ENCODE measurements around the gene SH3BGRL3. TPM values are rescaled to one million over a fixed set of nuclear protein-coding genes. Genes with fewer than 3 reads are reported as not detected.
"Not testable (repeated sequence)": the region's sequence is repeated elsewhere in the genome, so short reads cannot be mapped to it uniquely, and the experiment has no call there.

The SH3BGRL3 gene
- total RNA-seq, 1 donor from 2014 or later: 258 TPM

DNA sequence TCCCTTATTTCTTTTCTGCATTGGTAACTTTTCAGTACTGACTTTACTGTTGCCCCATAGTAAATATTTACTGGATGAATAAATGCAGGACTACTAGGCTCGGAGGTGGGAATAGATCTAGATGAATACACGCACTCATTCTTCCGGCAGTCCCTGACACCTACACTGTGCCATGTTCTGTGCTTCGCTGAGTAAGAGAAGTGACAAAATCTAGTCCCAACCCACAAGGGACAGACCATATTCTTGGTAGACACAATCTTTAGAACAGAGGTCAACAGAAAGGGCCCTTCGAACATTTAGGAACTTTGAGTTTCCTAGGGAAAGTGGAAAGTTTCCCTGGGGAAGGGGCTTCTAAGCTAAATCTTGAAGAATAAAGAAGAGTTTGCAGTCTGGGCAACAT lies 34.6 kb downstream of the SH3BGRL3 start:
- DNase-seq (ENCODE audit: extremely low read depth, low read depth, low spot score): no peak

DNA sequence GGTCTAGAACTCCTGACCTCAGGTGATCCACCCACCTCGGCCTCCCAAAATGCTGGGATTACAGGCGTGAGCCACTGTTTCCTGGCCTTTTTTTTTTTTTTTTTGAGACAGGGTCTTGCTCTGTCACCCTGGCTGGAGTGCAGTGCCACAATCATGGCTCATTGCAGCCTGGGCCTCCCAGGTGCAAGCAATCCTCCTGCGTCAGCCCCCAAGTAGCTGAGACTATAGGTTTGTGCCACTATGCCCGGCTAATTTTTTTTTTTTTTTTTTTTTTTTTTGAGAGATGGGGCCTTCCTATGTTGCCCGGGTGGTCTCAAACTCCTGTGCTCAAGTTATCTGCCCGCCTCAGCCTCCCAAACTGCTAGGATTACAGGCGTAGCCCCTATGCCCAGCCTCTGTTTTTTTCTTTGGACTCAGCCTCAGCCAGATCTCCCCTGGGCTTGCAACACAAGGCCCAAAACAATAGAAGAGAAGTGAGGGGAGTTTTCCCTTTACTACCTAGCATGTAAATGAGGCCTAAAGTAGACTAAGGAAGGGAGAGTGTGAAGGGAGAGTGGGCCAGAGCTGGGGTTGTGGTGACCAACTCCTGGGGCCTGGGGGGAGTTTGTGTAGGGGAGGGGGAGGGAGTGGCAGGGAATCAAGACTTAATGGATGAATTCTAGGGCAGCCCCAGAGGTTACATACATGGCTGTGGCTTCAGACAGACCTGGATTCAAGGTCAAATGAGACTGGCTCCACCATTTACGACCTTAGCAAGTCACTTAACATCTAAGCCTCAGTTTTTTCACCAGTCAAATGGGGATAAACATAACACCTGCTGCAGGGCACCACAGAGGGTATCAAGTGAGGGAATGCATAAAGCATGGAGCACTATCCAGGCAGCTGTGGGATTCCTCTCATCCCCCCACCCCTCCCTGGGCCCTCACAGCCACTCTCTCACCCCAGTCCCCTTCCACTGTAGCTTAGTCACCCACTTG lies 36.3 kb downstream of the SH3BGRL3 start:
- no peak for DNase-seq (ENCODE audit: extremely low read depth, low read depth, low spot score)

GRCh38 chr1:26317146-26317545 lies 37.3 kb downstream of the SH3BGRL3 start:
- DNase-seq (ENCODE audit: extremely low read depth, low read depth, low spot score): no peak

DNA sequence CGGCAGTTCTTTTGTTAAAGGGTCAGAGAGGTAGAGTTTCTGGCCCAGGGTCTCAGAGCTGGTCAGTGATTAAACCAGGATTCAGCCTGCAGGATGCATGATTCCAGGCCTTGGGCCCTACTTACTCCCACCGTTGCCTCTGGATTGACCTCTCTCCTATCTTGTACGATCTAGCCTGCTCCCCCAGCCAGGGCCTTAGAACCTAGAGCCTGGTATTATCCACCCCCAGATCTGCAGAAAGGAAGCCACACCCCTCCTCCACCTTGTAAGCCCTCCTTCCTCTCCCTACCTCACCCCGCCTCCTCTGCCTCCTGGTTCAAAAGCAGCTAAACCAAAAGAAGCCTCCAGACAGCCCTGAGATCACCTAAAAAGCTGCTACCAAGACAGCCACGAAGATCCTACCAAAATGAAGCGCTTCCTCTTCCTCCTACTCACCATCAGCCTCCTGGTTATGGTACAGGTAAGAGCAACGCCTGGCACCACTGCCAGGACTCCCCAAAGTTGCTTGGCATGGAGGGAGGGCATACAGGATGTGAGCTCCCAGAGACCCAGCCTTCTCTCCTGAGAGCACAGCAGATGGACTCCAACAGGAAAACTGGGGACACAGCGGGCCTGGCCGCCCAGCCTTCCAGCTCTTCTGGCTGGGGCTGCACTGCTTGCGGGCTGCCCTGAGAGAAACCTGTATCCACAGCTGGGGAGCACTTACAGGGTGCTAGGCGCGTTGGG lies 37.9 kb downstream of the SH3BGRL3 start, which contains the start of gene CD52:
CD52 (plus strand) TSS at position 347 of the 726 bp plus-strand sequence; CDS start at position 407, 60 bp downstream.
- DNase-seq (ENCODE audit: extremely low read depth, low read depth, low spot score): no peak

- no peak for DNase-seq (ENCODE audit: extremely low read depth, low read depth, low spot score)
These were observed 38.6 kb downstream of the SH3BGRL3 start for GRCh38 chr1:26318338-26319064.

- no peak for DNase-seq (ENCODE audit: extremely low read depth, low read depth, low spot score)
These were observed 41.0 kb downstream of the SH3BGRL3 start for GRCh38 chr1:26320896-26321295.

GRCh38 chr1:26321315-26322041 lies 41.6 kb downstream of the SH3BGRL3 start:
- DNase-seq (ENCODE audit: extremely low read depth, low read depth, low spot score): peak; percentile 41

DNA sequence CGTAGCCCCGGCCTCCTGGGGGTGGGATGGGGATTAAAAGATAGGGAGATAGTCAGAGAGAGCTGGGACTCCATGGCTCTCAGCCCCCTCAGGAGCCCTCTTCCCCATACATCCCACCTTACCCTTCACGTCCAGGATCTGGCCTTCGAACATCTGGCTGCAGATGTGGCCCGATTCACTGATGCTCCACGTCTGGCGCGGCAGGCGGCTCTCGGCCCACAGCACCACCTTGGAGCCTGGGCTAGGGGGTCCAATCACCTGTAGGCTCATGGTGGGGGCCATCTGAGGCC lies 42.1 kb downstream of the SH3BGRL3 start:
- no peak for DNase-seq (ENCODE audit: extremely low read depth, low read depth, low spot score)

- no peak for DNase-seq (ENCODE audit: extremely low read depth, low read depth, low spot score)
These were observed 43.5 kb downstream of the SH3BGRL3 start for GRCh38 chr1:26323382-26323781.

GRCh38 chr1:26324550-26324949 lies 44.7 kb downstream of the SH3BGRL3 start:
- no peak for DNase-seq (ENCODE audit: extremely low read depth, low read depth, low spot score)

DNA sequence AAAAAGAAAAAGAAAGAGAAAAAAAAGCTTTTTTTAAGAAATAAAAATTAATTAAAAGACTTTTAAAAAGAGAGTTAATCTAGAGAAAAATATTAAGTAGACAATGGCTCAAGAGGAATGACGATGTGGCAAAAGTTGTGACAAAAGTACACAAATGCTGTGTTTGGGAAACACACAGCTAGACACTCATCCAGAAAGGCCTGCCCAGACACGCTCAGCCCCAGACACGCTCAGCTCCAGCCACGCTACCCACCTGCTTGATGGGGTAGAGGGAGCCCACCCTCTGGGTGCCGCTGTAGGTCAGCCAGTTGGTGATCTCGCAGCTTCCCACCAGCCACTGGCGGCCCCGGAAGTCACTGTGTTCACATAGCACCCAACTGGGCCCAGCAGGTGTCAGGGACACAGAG lies 48.1 kb downstream of the SH3BGRL3 start:
- DNase-seq (ENCODE audit: extremely low read depth, low read depth, low spot score): no peak

GRCh38 chr1:26328597-26328996 lies 48.7 kb downstream of the SH3BGRL3 start:
- DNase-seq (ENCODE audit: extremely low read depth, low read depth, low spot score): no peak

- not testable (repeated sequence) for DNase-seq (ENCODE audit: extremely low read depth, low read depth, low spot score)
These were observed 49.5 kb downstream of the SH3BGRL3 start for GRCh38 chr1:26329380-26329779.

DNA sequence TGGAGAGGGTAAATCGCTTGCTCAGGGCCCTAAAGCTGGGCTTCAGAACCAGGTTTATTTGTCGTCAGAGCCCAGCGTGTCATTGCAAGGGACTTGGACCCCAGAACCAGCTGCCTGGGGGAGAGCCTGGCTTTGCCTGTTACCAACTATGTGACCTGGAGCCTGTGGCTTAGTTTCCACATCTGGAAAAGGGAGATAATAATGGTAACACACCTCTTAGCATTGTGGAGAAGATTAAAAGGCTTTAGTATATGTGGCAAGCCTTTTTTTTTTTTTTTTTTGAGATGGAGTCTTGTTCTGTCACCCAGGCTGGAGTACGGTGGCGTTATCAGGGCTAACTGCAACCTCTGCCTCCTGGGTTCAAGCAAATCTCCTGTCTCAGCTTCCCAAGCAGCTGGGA lies 50.4 kb downstream of the SH3BGRL3 start:
- DNase-seq (ENCODE audit: extremely low read depth, low read depth, low spot score): no peak

Other genes with a start within 250 kb of the SH3BGRL3 start
- gene SLC30A2, start 234.0 kb upstream of the SH3BGRL3 start, total RNA-seq: not detected in 2 replicates
- gene TRIM63, start 212.5 kb upstream of the SH3BGRL3 start, total RNA-seq: not detected in 2 replicates
- gene PDIK1L, start 168.3 kb upstream of the SH3BGRL3 start, total RNA-seq: 1.8 and 5.4 TPM in 2 replicates
- gene FAM110D, start 121.0 kb upstream of the SH3BGRL3 start, total RNA-seq: 4.1 and 5.8 TPM in 2 replicates
- gene C1orf232, start 111.1 kb upstream of the SH3BGRL3 start, total RNA-seq: not detected in 2 replicates
- gene ZNF593, start 110.2 kb upstream of the SH3BGRL3 start, total RNA-seq: 26.5 and 27.2 TPM in 2 replicates
- not detected in 2 replicates for gene ZNF593OS, start 108.3 kb upstream of the SH3BGRL3 start, total RNA-seq
- gene CNKSR1, start 102.6 kb upstream of the SH3BGRL3 start, total RNA-seq: 1.0 TPM in 1 of 2 replicates, not detected in the other
- not detected in 2 replicates for gene CATSPER4, start 89.5 kb upstream of the SH3BGRL3 start, total RNA-seq
- gene CEP85, start 45.9 kb upstream of the SH3BGRL3 start, total RNA-seq: 7.4 and 7.9 TPM in 2 replicates
- 1.9 and 5.0 TPM in 2 replicates for gene UBXN11, start 26.6 kb downstream of the SH3BGRL3 start, total RNA-seq
- not detected in 2 replicates for gene CD52, start 37.9 kb downstream of the SH3BGRL3 start, total RNA-seq
- gene CRYBG2, start 74.0 kb downstream of the SH3BGRL3 start, total RNA-seq: under 0.01 TPM in 1 of 2 replicates, not detected in the other
- gene ZNF683, start 92.7 kb downstream of the SH3BGRL3 start, total RNA-seq: not detected in 2 replicates
- gene LIN28A, start 130.7 kb downstream of the SH3BGRL3 start, total RNA-seq: 0.05 and 0.06 TPM in 2 replicates
- gene DHDDS, start 152.2 kb downstream of the SH3BGRL3 start, total RNA-seq: 49.1 and 52.9 TPM in 2 replicates
- gene HMGN2, start 192.4 kb downstream of the SH3BGRL3 start, total RNA-seq: 218 and 234 TPM in 2 replicates
- 13.3 and 29.9 TPM in 2 replicates for gene RPS6KA1, start 249.7 kb downstream of the SH3BGRL3 start, total RNA-seq

Data from glomerular endothelial cell (primary cell).